Upper lobe of left lung (tissue), 6 donors: ENCODE measurements around the gene CETN3. TPM values are rescaled to one million over a fixed set of nuclear protein-coding genes. Genes with fewer than 3 reads are reported as not detected.

Experiments
- ATAC-seq, 2 donors: fragments of 200-7000 bp; cut with Tn5 transposase; one replicate each; pipeline ENCODE4 v1.9.1; 2022; ENCODE audit warnings: mild to moderate bottlenecking in 2 of 2, moderate library complexity in 2 of 2; ENCODE audit not compliant: low FRiP score in 2 of 2
- DNase-seq, 2 donors: peaks; one replicate each; pipeline ENCODE4 v3.0.0-alpha.2; 2019 to 2020
- H3K27ac ChIP-seq, 4 donors: fragments of 200-600 bp; sonication (generic); one replicate each; pipeline ENCODE4 v1.5.1; 2016 to 2019
- H3K27me3 ChIP-seq, 4 donors: fragments of 200-600 bp; sonication (generic); one replicate each; pipeline ENCODE4 v1.5.1; 2017 to 2019
- H3K36me3 ChIP-seq, 4 donors: fragments of 200-600 bp; sonication (generic); one replicate each; pipeline ENCODE4 v1.5.1; 2016 to 2019
- H3K4me1 ChIP-seq, 4 donors: fragments of 200-600 bp; sonication (generic); one replicate each; pipeline ENCODE4 v1.5.1; 2018 to 2019
- H3K4me3 ChIP-seq, 4 donors: fragments of 200-600 bp; sonication (generic); one replicate each; pipeline ENCODE4 v1.5.1; 2017 to 2019; ENCODE audit warnings: mild to moderate bottlenecking in 2 of 4, moderate library complexity in 1 of 4
- H3K9me3 ChIP-seq, 4 donors: fragments of 200-600 bp; sonication (generic); one replicate each; pipeline ENCODE4 v1.5.1; 2018 to 2019
- CTCF ChIP-seq, 6 experiments: fragments of 450-650 bp in 4 of 6; fragments of 200-600 bp in 2 of 6; sonication (generic) in 2 of 6; IDR thresholded peaks; one replicate each; pipeline ENCODE4 v1.5.1; 2016 to 2019; ENCODE audit warnings: antibody characterized with exemption in 6 of 6
- EP300 ChIP-seq, 4 donors: sonication (generic); formaldehyde crosslinking; IDR thresholded peaks; one replicate each; pipeline ENCODE4 v1.5.1; 2017; ENCODE audit warnings: antibody characterized with exemption in 4 of 4, control low read depth in 2 of 4
- POLR2A ChIP-seq, 4 donors: fragments of 450-650 bp; IDR thresholded peaks; one replicate each; pipeline ENCODE4 v1.5.1; 2016 to 2017; ENCODE audit warnings: antibody characterized with exemption in 4 of 4, mild to moderate bottlenecking in 2 of 4
- POLR2AphosphoS5 ChIP-seq, 2 donors: sonication (generic); formaldehyde crosslinking; IDR thresholded peaks; one replicate each; pipeline ENCODE4 v1.5.1; 2017; ENCODE audit warnings: antibody characterized with exemption in 2 of 2
- WGBS, 2 donors: methylation state at CpG; one replicate each; pipeline ENCODE4 v1.1.5; 2017 to 2018; 5-methylcytosine and 5-hydroxymethylcytosine counted together
- total RNA-seq, 6 donors: library from RNA; depleted of rRNA in 4 of 6; stranded (reverse); fragments of >200 nt in 4 of 6; gene quantifications; one replicate each; pipeline versions ENCODE4 v1.1.0 to v1.2.1, GENCODE V29; 2016 to 2021
- donor health status: DM: no; HTN: no; CAD: no; lungs with moderate emphysema.
- donor health status: DM: no; HTN: yes; CAD: no; lungs with severe emphysema.

CETN3 gene
- total RNA-seq, 6 donors from 2014 or later, result 3.3 to 28.5 (median 11.7) TPM

- Histone ChIP-seq H3K27ac (no peak overlapping the region), H3K9me3 (no peaks in the 10 kb centered on the region), H3K36me3 (no peaks in the 10 kb centered on the region), H3K4me1 (no peaks in the 10 kb centered on the region), H3K27me3 (no peaks in the 10 kb centered on the region), H3K4me3 (no peak overlapping the region)
- no peak for TF ChIP-seq POLR2A (IDR thresholded peaks at IDR 0.05)
- TF ChIP-seq CTCF (IDR thresholded peaks at IDR 0.05), result no peak
- no peak for TF ChIP-seq EP300 (IDR thresholded peaks at IDR 0.05)
- no peak for TF ChIP-seq POLR2AphosphoS5 (IDR thresholded peaks at IDR 0.05)
- DNase-seq (no peak), ATAC-seq (no peak)
These were observed 53.4 kb downstream of the CETN3 start for GRCh38 chr5:90356176-90356575.

- H3K27ac ChIP-seq, result no peak overlapping the region
- H3K4me1 ChIP-seq, result no peaks in the 10 kb centered on the region
- DNase-seq, result no peak
- H3K27me3 ChIP-seq, result no peaks in the 10 kb centered on the region
- H3K36me3 ChIP-seq, result no peaks in the 10 kb centered on the region
- TF ChIP-seq CTCF (IDR thresholded peaks at IDR 0.05), result no peak
- WGBS, 2 donors, result 85 to 96% methylated on average over 1 of the region's 1 CpG
- ATAC-seq, result no peak
- no peak overlapping the region for H3K4me3 ChIP-seq
- no peaks in the 10 kb centered on the region for H3K9me3 ChIP-seq
These were observed 53.9 kb downstream of the CETN3 start for GRCh38 chr5:90355635-90356034.

GRCh38 chr5:90353254-90353653 lies 56.3 kb downstream of the CETN3 start:
- no peaks in the 10 kb centered on the region for H3K9me3 ChIP-seq
- no peak overlapping the region for H3K4me3 ChIP-seq
- no peaks in the 10 kb centered on the region for H3K36me3 ChIP-seq
- H3K27ac ChIP-seq, result no peak overlapping the region
- no peaks in the 10 kb centered on the region for H3K27me3 ChIP-seq
- no peak for ATAC-seq
- no peak for DNase-seq
- H3K4me1 ChIP-seq, result no peaks in the 10 kb centered on the region
- no peak for TF ChIP-seq POLR2A (IDR thresholded peaks at IDR 0.05)
- no peak for TF ChIP-seq EP300 (IDR thresholded peaks at IDR 0.05)
- TF ChIP-seq CTCF (IDR thresholded peaks at IDR 0.05), result no peak
- TF ChIP-seq POLR2AphosphoS5 (IDR thresholded peaks at IDR 0.05), result no peak
- 76 to 86% methylated on average over 3 of the region's 3 CpGs for WGBS, 2 donors

GRCh38 chr5:90351101-90351500 lies 58.5 kb downstream of the CETN3 start:
- no peaks in the 10 kb centered on the region for H3K4me1 ChIP-seq
- no peaks in the 10 kb centered on the region for H3K27me3 ChIP-seq
- WGBS, 2 donors, result 63 to 64% methylated on average over 3 of the region's 3 CpGs
- no peaks in the 10 kb centered on the region for H3K36me3 ChIP-seq
- H3K27ac ChIP-seq, result no peak overlapping the region
- ATAC-seq (no peak), DNase-seq (no peak)
- TF ChIP-seq POLR2AphosphoS5 (IDR thresholded peaks at IDR 0.05) (no peak), POLR2A (IDR thresholded peaks at IDR 0.05) (no peak), CTCF (IDR thresholded peaks at IDR 0.05) (no peak), EP300 (IDR thresholded peaks at IDR 0.05) (no peak)
- H3K4me3 ChIP-seq, result no peak overlapping the region
- no peaks in the 10 kb centered on the region for H3K9me3 ChIP-seq

GRCh38 chr5:90347462-90347861 lies 62.1 kb downstream of the CETN3 start:
- DNase-seq (no peak), ATAC-seq (no peak)
- TF ChIP-seq POLR2A (IDR thresholded peaks at IDR 0.05), result no peak
- no peak for TF ChIP-seq POLR2AphosphoS5 (IDR thresholded peaks at IDR 0.05)
- no peak for TF ChIP-seq EP300 (IDR thresholded peaks at IDR 0.05)
- TF ChIP-seq CTCF (IDR thresholded peaks at IDR 0.05), result no peak
- Histone ChIP-seq H3K4me1 (no peaks in the 10 kb centered on the region), H3K27ac (no peak overlapping the region), H3K4me3 (no peak overlapping the region), H3K36me3 (no peaks in the 10 kb centered on the region), H3K27me3 (no peaks in the 10 kb centered on the region), H3K9me3 (no peaks in the 10 kb centered on the region)
